Colonic mucosa (tissue), 4 donors: ENCODE measurements around the gene PNLDC1. TPM values are rescaled to one million over a fixed set of nuclear protein-coding genes. Genes with fewer than 3 reads are reported as not detected.
"Not testable (repeated sequence)": the region's sequence is repeated elsewhere in the genome, so short reads cannot be mapped to it uniquely, and the experiment has no call there.

ENCODE experiments used
- DNase-seq: peaks from one replicate; pipeline ENCODE4 v3.0.0-alpha.2; 2020
- H3K27ac ChIP-seq: fragments of 200-600 bp; one replicate; pipeline ENCODE4 v1.8.0; 2021
- H3K27me3 ChIP-seq: fragments of 200-600 bp; one replicate; pipeline ENCODE4 v1.8.0; 2021
- H3K36me3 ChIP-seq: fragments of 200-600 bp; one replicate; pipeline ENCODE4 v1.8.0; 2021
- H3K4me1 ChIP-seq: fragments of 200-600 bp; one replicate; pipeline ENCODE4 v1.8.0; 2021; ENCODE audit warnings: mild to moderate bottlenecking
- H3K4me3 ChIP-seq: fragments of 200-600 bp; one replicate; pipeline ENCODE4 v1.8.0; 2021
- H3K9ac ChIP-seq, 2 donors: one replicate each; pipeline ENCODE4 v1.7.0; 2013; ENCODE audit warnings: control low read depth in 2 of 2, low read depth in 2 of 2, low read length in 2 of 2
- H3K9me3 ChIP-seq: fragments of 200-600 bp; one replicate; pipeline ENCODE4 v1.8.0; 2021
- intact Hi-C: fragments of 100-400 bp; cut with DNase I; formaldehyde crosslinking; loops from one replicate; pipeline ENCODE4 v1.14.1; 2022
- total RNA-seq, 2 donors: library from RNA; stranded (reverse); fragmentation: NEBNext Ultra II Directional in 1 of 2; extraction: Animal tissue kit (Norgen Biotek cat#: 25700) in 1 of 2; gene quantifications; one replicate each; pipeline ENCODE4 v1.2.1, GENCODE V29; 2021
- TF ChIP-seq, protein P1 (sequence below): fragments of 200-600 bp; IDR thresholded peaks from one replicate; pipeline ENCODE4 v1.8.0; 2022; ENCODE audit warnings: antibody characterized with exemption, mild to moderate bottlenecking
- donor health status: healthy.
- donor health status: DM: no; HTN: no; CAD: no.
- donor health status: DM: no; HTN: no; CAD: no.

Gene PNLDC1
- total RNA-seq, 2 donors from 2014 or later = 0.72 TPM; not detected in 1

- DNase-seq = no peak
- Histone ChIP-seq H3K27ac (no peak overlapping the region), H3K27me3 (no peaks in the 10 kb centered on the region), H3K9ac (no peak overlapping the region), H3K36me3 (no peaks in the 10 kb centered on the region), H3K9me3 (no peaks in the 10 kb centered on the region), H3K4me3 (no peak overlapping the region), H3K4me1 (no peaks in the 10 kb centered on the region)
- intact Hi-C loops = no loop called here
- TF ChIP-seq, protein P1, sequence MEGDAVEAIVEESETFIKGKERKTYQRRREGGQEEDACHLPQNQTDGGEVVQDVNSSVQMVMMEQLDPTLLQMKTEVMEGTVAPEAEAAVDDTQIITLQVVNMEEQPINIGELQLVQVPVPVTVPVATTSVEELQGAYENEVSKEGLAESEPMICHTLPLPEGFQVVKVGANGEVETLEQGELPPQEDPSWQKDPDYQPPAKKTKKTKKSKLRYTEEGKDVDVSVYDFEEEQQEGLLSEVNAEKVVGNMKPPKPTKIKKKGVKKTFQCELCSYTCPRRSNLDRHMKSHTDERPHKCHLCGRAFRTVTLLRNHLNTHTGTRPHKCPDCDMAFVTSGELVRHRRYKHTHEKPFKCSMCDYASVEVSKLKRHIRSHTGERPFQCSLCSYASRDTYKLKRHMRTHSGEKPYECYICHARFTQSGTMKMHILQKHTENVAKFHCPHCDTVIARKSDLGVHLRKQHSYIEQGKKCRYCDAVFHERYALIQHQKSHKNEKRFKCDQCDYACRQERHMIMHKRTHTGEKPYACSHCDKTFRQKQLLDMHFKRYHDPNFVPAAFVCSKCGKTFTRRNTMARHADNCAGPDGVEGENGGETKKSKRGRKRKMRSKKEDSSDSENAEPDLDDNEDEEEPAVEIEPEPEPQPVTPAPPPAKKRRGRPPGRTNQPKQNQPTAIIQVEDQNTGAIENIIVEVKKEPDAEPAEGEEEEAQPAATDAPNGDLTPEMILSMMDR = no peak
Observed at GRCh38 chr6:159837511-159837910, 37.4 kb downstream of the PNLDC1 start.

- Histone ChIP-seq H3K36me3 (no peaks in the 10 kb centered on the region), H3K9ac (no peak overlapping the region), H3K27ac (no peak overlapping the region), H3K9me3 (no peaks in the 10 kb centered on the region), H3K4me1 (no peaks in the 10 kb centered on the region), H3K27me3 (no peaks in the 10 kb centered on the region), H3K4me3 (no peak overlapping the region)
- TF ChIP-seq, protein P1 = no peak
- DNase-seq = no peak
- intact Hi-C loops = no loop called here
Observed at GRCh38 chr6:159838020-159838744, 38.1 kb downstream of the PNLDC1 start.

DNA sequence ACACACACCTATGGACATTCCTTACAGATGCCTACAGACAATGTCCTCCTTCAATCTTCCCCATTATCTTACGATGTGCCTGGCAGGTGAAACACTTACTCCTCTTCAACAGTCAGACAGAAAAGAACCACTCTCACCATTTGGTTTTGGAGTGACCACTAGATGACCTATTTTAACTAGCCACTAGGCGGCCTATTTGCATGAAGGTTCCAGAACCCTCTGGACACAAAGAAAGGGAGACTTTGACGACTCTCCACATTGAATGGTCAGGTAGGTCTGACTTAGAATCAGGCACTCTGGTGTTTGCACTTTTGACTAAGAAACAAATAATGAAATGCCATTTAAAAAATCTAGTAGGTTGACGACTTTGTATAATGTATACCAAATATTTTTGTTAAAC lies 42.0 kb downstream of the PNLDC1 start:
- Histone ChIP-seq H3K36me3 (no peaks in the 10 kb centered on the region), H3K9ac (no peak overlapping the region), H3K9me3 (no peaks in the 10 kb centered on the region), H3K27ac (no peak overlapping the region), H3K4me1 (no peaks in the 10 kb centered on the region), H3K4me3 (no peak overlapping the region), H3K27me3 (no peaks in the 10 kb centered on the region)
- intact Hi-C loops = no loop called here
- TF ChIP-seq, protein P1 = no peak
- no peak for DNase-seq

- Histone ChIP-seq H3K4me3 (no peak overlapping the region), H3K9me3 (no peaks in the 10 kb centered on the region), H3K36me3 (no peaks in the 10 kb centered on the region), H3K27me3 (no peaks in the 10 kb centered on the region), H3K9ac (no peak overlapping the region), H3K4me1 (no peaks in the 10 kb centered on the region), H3K27ac (no peak overlapping the region)
- TF ChIP-seq, protein P1 = no peak
- DNase-seq = no peak
- intact Hi-C loops = no loop called here
Observed at GRCh38 chr6:159844737-159845645, 44.9 kb downstream of the PNLDC1 start.

- H3K4me3 ChIP-seq, H3K27me3 ChIP-seq, H3K27ac ChIP-seq, H3K9me3 ChIP-seq, intact Hi-C loops, H3K4me1 ChIP-seq, H3K36me3 ChIP-seq, DNase-seq, H3K9ac ChIP-seq: not testable (repeated sequence)
Observed at GRCh38 chr6:159848552-159848951, 48.5 kb downstream of the PNLDC1 start.

DNA sequence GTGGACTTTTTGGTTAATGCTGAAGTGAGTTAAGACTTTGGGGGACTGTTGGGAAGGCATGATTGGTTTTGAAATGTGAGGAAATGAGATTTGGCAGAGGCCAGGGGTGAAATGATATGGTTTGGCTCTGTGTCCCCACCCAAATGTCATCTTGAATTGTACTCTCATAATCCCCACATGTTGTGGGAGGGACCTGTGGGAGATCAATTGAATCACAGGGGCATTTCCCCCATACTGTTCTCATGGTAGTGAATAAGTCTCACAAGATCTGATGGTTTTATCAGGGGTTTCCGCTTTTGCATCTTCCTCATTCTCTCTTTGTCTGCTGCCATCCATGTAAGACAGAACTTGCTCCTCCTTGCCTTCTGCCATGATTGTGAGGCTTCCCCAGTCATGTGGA lies 49.8 kb downstream of the PNLDC1 start:
- not testable (repeated sequence) for H3K27me3 ChIP-seq, H3K27ac ChIP-seq, DNase-seq, H3K9me3 ChIP-seq, H3K4me1 ChIP-seq, H3K9ac ChIP-seq, H3K4me3 ChIP-seq, H3K36me3 ChIP-seq
- intact Hi-C loops = loop anchor here (10.0 kb wide), 1 partner anchor 165 kb away; no protein-coding TSS in a partner anchor
